ENCODE measurements around the gene ID4. TPM values are rescaled to one million over a fixed set of nuclear protein-coding genes. Genes with fewer than 3 reads are reported as not detected.

The ID4 gene
- total RNA-seq, 2 donors from 2014 or later = 63.6 to 69.1 TPM

- WGBS = 89% methylated on average over 2 of the region's 2 CpGs
- Histone ChIP-seq H3K4me3 (no peak overlapping the region), H3K36me3 (no peaks in the 10 kb centered on the region), H3K27ac (no peak overlapping the region), H3K27me3 (replicated peaks; ENCODE audit: insufficient read depth) (no peaks in the 10 kb centered on the region), H3K9me3 (no peaks in the 10 kb centered on the region), H3K4me1 (replicated peaks) (no peaks in the 10 kb centered on the region)
- DNase-seq (ENCODE audit: low spot score) = no peak
- intact Hi-C loops (cut with DNase I) = loop anchor here (10.0 kb wide), 1 partner anchor 854 kb away; no protein-coding TSS in a partner anchor
- TF ChIP-seq POLR2A (IDR thresholded peaks at IDR 0.05) = no peak
- TF ChIP-seq, protein P1, sequence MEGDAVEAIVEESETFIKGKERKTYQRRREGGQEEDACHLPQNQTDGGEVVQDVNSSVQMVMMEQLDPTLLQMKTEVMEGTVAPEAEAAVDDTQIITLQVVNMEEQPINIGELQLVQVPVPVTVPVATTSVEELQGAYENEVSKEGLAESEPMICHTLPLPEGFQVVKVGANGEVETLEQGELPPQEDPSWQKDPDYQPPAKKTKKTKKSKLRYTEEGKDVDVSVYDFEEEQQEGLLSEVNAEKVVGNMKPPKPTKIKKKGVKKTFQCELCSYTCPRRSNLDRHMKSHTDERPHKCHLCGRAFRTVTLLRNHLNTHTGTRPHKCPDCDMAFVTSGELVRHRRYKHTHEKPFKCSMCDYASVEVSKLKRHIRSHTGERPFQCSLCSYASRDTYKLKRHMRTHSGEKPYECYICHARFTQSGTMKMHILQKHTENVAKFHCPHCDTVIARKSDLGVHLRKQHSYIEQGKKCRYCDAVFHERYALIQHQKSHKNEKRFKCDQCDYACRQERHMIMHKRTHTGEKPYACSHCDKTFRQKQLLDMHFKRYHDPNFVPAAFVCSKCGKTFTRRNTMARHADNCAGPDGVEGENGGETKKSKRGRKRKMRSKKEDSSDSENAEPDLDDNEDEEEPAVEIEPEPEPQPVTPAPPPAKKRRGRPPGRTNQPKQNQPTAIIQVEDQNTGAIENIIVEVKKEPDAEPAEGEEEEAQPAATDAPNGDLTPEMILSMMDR (IDR thresholded peaks at IDR 0.05) = no peak
- no peak for TF ChIP-seq POLR2AphosphoS5 (IDR thresholded peaks at IDR 0.05)
These were observed 11.4 kb downstream of the ID4 start for GRCh38 chr6:19848465-19849029.

DNA sequence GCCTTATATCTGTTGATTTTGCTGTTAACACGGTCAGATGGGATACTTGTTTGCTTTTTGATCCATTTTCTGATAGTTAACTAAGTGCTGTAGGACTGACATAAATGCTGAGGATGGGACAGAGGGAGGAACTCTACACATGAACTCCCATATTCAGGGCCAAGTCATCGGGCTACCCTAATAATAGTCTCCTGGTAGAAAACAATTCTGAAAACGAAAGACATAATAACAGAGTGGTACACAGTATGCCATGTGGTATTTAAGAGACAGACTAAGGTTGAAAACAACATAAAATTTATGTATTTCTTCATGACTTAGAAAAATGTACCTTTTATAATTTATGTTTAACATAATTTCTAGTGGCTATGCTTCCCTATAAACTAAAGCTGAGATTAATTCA lies 12.0 kb downstream of the ID4 start:
- DNase-seq (ENCODE audit: low spot score) = no peak
- no peaks in the 10 kb centered on the region for H3K27me3 ChIP-seq (replicated peaks; ENCODE audit: insufficient read depth)
- H3K27ac ChIP-seq = no peak overlapping the region
- 58% methylated on average over 3 of the region's 3 CpGs for WGBS
- H3K36me3 ChIP-seq = no peaks in the 10 kb centered on the region
- TF ChIP-seq, protein P1 (IDR thresholded peaks at IDR 0.05) = no peak
- no peak for TF ChIP-seq POLR2AphosphoS5 (IDR thresholded peaks at IDR 0.05)
- no peak for TF ChIP-seq POLR2A (IDR thresholded peaks at IDR 0.05)
- intact Hi-C loops (cut with DNase I) = loop anchor here (10.0 kb wide), 1 partner anchor 854 kb away; no protein-coding TSS in a partner anchor
- no peaks in the 10 kb centered on the region for H3K9me3 ChIP-seq
- H3K4me1 ChIP-seq (replicated peaks) = no peaks in the 10 kb centered on the region
- no peak overlapping the region for H3K4me3 ChIP-seq

- Histone ChIP-seq H3K9me3 (no peaks in the 10 kb centered on the region), H3K4me3 (no peak overlapping the region), H3K27me3 (replicated peaks; ENCODE audit: insufficient read depth) (no peaks in the 10 kb centered on the region), H3K4me1 (replicated peaks) (no peaks in the 10 kb centered on the region), H3K36me3 (no peaks in the 10 kb centered on the region), H3K27ac (no peak overlapping the region)
- intact Hi-C loops (cut with DNase I) = loop anchor here (5.0 to 10.0 kb wide), 6 partner anchors 37 to 1255 kb away; no protein-coding TSS in a partner anchor
- 81% methylated on average over 4 of the region's 4 CpGs for WGBS
- no peak for DNase-seq (ENCODE audit: low spot score)
- TF ChIP-seq POLR2A (IDR thresholded peaks at IDR 0.05) (no peak), POLR2AphosphoS5 (IDR thresholded peaks at IDR 0.05) (no peak)
- TF ChIP-seq, protein P1 (IDR thresholded peaks at IDR 0.05) = no peak
These were observed 12.6 kb downstream of the ID4 start for GRCh38 chr6:19849755-19850154.

DNA sequence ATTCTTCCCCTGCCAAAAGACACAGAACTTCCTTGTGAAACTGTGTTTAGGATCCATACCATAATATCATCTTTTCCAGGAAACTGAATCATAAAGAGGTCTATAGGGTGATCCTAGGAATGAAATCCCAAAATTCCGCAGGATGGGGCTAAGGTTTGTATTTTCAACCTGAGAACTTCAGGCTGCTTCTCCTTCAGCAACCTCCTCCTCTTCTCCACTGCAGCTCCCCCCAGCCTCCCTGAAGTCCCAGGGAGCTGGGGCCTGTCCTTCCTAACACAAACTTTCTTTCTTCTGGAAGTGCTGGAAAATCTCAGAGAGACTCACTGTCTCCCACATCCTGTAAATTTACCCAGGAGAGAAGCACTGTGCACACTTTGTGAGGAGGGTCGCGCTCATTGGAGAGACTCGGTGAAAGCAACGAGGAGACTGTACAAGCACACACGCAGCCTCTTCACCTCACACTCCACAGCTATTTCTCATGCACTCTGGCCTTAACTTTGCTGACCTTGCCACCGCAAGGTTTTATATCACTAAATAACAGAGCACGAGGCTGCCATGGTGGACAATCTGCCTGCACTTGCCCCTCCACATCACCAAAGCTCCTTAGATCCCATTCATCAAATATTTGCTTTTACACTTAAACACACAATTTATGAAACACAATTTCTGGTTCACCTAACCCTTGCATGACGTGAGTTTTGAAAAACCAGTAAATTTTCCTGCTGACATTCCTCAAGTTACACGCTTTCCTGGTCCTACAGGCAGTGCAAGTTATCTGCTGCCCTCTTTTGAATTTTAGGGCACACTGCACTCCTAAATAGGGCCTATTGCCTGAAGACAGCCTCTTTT lies 14.3 kb downstream of the ID4 start:
- Histone ChIP-seq H3K27me3 (replicated peaks; ENCODE audit: insufficient read depth) (no peaks in the 10 kb centered on the region), H3K9me3 (no peaks in the 10 kb centered on the region), H3K4me3 (no peak overlapping the region), H3K36me3 (no peaks in the 10 kb centered on the region), H3K4me1 (replicated peaks) (no peaks in the 10 kb centered on the region), H3K27ac (no peak overlapping the region)
- intact Hi-C loops (cut with DNase I) = loop anchor here (5.0 to 10.0 kb wide), 5 partner anchors 39 to 1257 kb away; no protein-coding TSS in a partner anchor
- TF ChIP-seq, protein P1 (IDR thresholded peaks at IDR 0.05) = peak; percentile 11 to 89 (median 76)
- TF ChIP-seq POLR2AphosphoS5 (IDR thresholded peaks at IDR 0.05) (peak; percentile 57), POLR2A (IDR thresholded peaks at IDR 0.05) (no peak)
- 32% methylated on average over 10 of the region's 10 CpGs for whole genome bisulfite sequencing
- peak; percentile 51 for DNase-seq (ENCODE audit: low spot score)

All from prostate gland (tissue), 2 donors.